GM18861 (cell line): ENCODE data around the gene PYROXD2.

Experiments used
- ATAC-seq: cut with Tn5 transposase; IDR thresholded peaks from one replicate; pipeline ENCODE4 v1.9.1; 2021; ENCODE audit not compliant: unreplicated experiment

Gene PYROXD2

DNA sequence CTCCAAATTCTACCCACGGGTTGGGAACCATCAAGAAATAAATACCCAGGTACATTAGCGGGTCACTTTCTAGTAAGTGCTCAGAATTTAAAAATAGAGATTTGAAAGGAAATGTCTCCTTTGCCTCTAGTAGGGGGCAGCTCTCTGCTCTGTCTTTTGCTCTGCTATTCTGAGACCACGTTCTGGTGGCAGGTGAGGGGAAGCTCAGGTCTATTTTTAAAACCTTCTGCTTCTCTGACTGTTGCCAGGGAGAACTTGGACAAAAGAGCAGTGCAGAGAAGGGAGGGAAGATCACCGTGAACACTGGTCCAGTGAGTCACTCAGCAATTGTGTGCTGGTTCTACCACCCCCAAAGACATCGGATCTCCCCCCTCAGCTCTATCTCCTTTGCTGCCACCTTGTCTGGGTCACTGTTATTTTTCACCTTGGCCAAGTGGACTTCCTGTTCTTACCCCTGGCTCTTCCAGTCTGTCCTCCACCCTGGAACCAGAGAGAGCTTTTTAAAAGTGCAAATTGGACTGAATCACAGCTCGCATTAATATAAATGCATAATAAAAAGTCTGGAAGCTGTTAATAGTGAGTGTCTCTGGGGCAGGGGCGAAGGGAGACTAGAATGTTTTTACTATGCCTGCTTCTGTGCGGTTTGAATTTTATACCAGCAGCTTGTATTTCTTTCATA is 74.6 kb downstream of the PYROXD2 start:
- peak; percentile 22 for ATAC-seq

GRCh38 chr10:98339799-98340198 is 75.2 kb downstream of the PYROXD2 start:
- peak; percentile 81 for ATAC-seq

DNA sequence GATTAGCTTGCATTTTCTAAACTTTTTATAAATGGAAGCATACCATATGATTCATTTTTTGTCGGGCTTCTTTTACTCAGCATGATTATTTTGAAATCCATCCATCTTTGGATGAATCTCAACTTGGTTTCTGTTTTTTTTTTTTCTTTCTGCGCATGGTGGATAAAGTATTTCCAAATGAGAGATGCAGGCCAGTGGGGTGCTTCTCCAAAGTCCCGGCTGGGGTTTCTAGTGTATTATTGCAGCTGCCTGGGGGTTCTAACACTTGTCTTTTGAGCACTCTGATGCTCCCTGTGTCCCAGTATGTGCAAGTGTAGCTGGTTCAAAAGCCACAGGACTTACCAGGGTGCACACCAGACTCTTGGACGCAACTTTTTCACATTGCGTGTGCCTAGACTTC is 76.1 kb downstream of the PYROXD2 start:
- ATAC-seq = no peak

DNA sequence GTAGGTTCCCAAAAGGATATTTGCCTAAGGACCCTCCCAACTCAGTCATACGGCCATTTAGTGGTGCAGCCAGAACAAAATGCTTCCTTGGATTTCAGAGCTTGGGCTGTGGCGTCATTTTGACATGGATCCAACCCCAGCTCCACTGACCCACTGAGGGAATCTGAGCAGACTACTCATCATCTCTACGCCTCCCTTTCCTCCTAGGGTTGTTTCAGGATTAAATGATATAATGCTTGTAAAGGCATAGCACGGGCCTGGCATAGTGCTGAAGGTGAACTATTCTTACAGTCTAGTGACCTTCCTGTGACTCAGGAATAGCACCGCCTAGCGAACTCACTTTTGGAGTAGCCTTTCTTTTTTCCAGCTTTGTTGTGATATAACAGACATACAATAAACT is 76.7 kb downstream of the PYROXD2 start:
- ATAC-seq = no peak

- no peak for ATAC-seq
Observed at GRCh38 chr10:98337484-98337883, 77.5 kb downstream of the PYROXD2 start.
